Measurements from ENCODE around the gene HOXA5.

DNA sequence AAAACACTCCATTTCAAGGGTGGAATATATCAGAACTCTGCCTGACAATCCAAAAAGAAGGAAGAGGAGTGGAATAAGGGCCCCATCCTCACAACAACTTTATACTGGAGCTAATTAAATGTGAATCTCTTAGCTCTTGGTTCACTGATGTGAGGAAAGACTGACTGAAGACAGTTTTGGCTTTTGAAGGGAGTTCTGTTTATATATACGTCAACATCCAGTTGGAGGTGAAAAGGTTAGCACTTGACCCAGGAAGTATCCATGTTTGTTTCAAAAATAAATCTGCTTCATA lies 50.7 kb downstream of the HOXA5 start:
- TF ChIP-seq, protein P1, sequence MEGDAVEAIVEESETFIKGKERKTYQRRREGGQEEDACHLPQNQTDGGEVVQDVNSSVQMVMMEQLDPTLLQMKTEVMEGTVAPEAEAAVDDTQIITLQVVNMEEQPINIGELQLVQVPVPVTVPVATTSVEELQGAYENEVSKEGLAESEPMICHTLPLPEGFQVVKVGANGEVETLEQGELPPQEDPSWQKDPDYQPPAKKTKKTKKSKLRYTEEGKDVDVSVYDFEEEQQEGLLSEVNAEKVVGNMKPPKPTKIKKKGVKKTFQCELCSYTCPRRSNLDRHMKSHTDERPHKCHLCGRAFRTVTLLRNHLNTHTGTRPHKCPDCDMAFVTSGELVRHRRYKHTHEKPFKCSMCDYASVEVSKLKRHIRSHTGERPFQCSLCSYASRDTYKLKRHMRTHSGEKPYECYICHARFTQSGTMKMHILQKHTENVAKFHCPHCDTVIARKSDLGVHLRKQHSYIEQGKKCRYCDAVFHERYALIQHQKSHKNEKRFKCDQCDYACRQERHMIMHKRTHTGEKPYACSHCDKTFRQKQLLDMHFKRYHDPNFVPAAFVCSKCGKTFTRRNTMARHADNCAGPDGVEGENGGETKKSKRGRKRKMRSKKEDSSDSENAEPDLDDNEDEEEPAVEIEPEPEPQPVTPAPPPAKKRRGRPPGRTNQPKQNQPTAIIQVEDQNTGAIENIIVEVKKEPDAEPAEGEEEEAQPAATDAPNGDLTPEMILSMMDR (IDR thresholded peaks at IDR 0.05): no peak
- TF ChIP-seq POLR2A (IDR thresholded peaks at IDR 0.05; ENCODE audit: low read depth): no peak
- TF ChIP-seq POLR2AphosphoS5 (IDR thresholded peaks at IDR 0.05): no peak

Data from esophagus muscularis mucosa (tissue), 3 donors.